ENCODE results near the gene LGR4. TPM values are rescaled to one million over a fixed set of nuclear protein-coding genes. Genes with fewer than 3 reads are reported as not detected.

Gene LGR4
- total RNA-seq, 6 experiments from 2014 or later, result 13.9 to 20.2 (median 17.7) TPM

DNA sequence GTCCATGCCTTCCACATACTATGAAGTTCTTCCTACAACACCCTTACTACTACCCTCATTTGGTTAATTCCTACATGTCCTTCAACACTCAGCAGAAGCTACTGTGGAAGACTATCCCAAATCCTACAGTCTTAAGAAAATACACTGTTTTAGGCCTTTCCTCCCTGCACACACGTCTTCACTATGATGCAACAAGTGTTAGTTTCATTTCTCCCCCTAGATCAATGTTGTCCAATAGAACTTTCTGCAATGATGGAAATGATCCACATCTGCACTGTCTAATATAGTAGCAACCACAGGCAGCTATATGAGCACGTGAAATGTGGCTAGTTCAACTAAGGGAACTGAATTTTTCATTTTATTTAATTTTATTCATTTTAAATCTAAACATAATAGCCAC is 62.8 kb downstream of the LGR4 start:
- Mint-ChIP-seq H3K4me3 (no peak overlapping the region), H3K9me3 (no peaks in the 10 kb centered on the region), H3K36me3 (ENCODE audit: low read depth) (no peaks in the 10 kb centered on the region; the same call in 1 of the 2 replicates), H3K4me1 (ENCODE audit: low read depth) (no peaks in the 10 kb centered on the region), H3K27me3 (ENCODE audit: insufficient read depth) (no peaks in the 10 kb centered on the region), H3K27ac (no peak overlapping the region)
- TF ChIP-seq, protein P1, sequence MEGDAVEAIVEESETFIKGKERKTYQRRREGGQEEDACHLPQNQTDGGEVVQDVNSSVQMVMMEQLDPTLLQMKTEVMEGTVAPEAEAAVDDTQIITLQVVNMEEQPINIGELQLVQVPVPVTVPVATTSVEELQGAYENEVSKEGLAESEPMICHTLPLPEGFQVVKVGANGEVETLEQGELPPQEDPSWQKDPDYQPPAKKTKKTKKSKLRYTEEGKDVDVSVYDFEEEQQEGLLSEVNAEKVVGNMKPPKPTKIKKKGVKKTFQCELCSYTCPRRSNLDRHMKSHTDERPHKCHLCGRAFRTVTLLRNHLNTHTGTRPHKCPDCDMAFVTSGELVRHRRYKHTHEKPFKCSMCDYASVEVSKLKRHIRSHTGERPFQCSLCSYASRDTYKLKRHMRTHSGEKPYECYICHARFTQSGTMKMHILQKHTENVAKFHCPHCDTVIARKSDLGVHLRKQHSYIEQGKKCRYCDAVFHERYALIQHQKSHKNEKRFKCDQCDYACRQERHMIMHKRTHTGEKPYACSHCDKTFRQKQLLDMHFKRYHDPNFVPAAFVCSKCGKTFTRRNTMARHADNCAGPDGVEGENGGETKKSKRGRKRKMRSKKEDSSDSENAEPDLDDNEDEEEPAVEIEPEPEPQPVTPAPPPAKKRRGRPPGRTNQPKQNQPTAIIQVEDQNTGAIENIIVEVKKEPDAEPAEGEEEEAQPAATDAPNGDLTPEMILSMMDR (IDR thresholded peaks at IDR 0.05), result no peak
- no peak for DNase-seq

DNA sequence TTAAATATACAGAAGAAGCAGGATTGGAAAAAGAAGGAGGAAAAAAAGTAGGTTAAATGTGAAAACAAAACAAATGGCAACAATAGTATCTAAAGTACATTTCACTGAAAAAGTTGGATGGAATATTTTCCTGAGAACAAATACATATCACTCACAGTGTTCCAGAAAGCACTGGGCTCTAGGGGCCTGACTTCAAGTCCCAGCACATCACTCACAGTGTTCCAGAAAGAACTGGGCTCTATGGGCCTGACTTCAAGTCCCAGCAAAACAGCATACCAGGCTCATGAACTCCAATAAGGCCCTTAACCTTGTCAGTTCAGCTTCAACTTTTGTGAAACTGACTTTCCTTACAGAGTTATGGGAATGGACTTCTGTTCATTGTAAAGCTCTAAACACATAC is 63.5 kb downstream of the LGR4 start:
- Mint-ChIP-seq H3K36me3 (ENCODE audit: low read depth) (no peaks in the 10 kb centered on the region; the same call in 1 of the 2 replicates), H3K27ac (no peak overlapping the region), H3K9me3 (no peaks in the 10 kb centered on the region), H3K4me1 (ENCODE audit: low read depth) (no peaks in the 10 kb centered on the region), H3K4me3 (no peak overlapping the region), H3K27me3 (ENCODE audit: insufficient read depth) (no peaks in the 10 kb centered on the region)
- no peak for DNase-seq
- TF ChIP-seq, protein P1 (IDR thresholded peaks at IDR 0.05), result no peak

DNA sequence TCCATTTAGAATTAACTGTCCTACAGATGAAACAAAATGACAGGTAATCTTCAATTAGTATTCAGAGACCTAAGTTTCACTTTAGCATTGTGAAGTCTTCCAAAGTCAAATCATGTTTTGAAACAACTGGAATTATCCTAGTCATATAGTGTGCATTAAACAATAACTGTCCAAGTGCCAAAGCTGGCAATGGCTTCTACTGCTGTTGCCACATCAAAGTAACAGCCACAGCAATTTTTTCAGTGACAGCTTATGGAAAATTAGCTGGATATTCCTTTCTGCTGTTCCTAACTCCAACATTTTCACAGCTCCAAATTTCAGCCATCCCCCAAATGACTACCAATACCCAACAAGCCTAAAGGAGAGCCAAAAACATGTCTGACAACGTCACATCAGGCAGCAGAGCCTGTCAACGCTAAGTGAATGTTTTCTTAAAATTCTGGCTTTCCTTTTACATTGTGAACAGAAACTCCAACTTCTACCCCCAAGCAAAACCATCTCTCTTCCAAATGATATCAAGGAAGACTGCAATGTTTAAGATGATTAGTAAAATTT is 64.3 kb downstream of the LGR4 start:
- H3K27me3 Mint-ChIP-seq (ENCODE audit: insufficient read depth), result no peaks in the 10 kb centered on the region
- TF ChIP-seq, protein P1 (IDR thresholded peaks at IDR 0.05), result no peak
- H3K4me3 Mint-ChIP-seq, result no peak overlapping the region
- H3K9me3 Mint-ChIP-seq, result no peaks in the 10 kb centered on the region
- no peaks in the 10 kb centered on the region; the same call in 1 of the 2 replicates for H3K36me3 Mint-ChIP-seq (ENCODE audit: low read depth)
- DNase-seq, result no peak
- no peak overlapping the region for H3K27ac Mint-ChIP-seq
- H3K4me1 Mint-ChIP-seq (ENCODE audit: low read depth), result no peaks in the 10 kb centered on the region

DNA sequence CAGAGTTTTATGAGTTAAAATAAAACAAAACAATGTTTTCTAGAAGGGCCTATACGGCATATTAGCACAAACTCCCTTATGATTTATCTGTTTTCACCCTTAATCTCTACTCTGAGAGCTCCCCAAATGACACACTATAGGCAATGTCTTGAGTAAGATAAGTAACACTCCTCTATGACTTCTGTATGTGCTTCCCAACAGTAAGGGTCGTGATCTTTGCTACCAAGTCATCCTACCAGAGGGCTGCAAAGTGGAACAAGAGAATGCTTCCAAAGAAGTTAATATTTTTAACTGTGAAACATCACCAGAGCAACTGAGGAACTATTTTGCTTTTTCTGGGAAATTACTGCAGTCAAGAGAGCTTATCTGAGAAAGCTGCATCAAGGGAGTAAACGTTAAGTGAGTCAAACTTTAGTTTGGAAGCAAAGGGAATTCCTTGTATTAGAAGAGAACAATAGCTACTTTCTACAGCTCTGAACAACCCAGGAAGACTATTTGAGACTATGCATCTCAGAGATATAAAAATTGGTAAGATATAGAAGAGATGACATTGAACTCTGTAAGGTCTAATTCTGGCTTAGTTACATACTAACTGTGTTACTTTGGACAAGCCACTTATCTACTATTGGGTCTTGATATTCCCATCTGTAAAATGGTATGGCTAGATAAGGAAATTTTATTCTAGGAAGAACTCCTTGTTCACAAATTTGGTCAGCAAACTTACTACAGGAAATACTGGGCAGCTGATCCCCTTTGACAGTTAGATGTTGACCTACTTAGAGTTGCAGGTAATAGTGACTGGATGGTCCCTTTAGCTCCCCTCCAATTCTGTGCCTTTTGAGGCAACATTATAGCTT is 65.9 kb downstream of the LGR4 start:
- H3K27ac Mint-ChIP-seq, result no peak overlapping the region
- TF ChIP-seq, protein P1 (IDR thresholded peaks at IDR 0.05), result no peak
- H3K4me3 Mint-ChIP-seq, result no peak overlapping the region
- H3K4me1 Mint-ChIP-seq (ENCODE audit: low read depth), result peaks cover 6% of the 10 kb centered on the region
- DNase-seq, result no peak
- no peaks in the 10 kb centered on the region for H3K27me3 Mint-ChIP-seq (ENCODE audit: insufficient read depth)
- no peaks in the 10 kb centered on the region; the same call in 1 of the 2 replicates for H3K36me3 Mint-ChIP-seq (ENCODE audit: low read depth)
- no peaks in the 10 kb centered on the region for H3K9me3 Mint-ChIP-seq

DNA sequence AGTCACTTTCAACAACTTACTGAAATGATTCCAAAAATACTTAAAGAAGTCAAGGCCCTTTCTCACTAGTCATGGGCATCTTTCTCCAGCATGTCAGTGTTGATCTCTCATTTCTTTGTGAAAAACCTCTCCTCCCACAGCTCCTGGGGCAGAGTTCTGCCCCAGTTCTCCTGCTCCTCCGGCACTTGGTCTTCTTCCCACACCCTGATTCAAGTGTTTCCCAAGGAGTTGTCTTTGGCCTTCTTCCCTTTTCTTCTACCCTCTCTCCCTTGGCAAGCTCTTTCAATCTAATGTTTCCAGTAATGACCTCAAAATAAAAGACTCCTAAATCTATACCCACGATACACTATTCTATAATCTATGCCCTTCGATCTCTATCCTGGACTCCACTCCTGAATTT is 67.5 kb downstream of the LGR4 start:
- TF ChIP-seq, protein P1 (IDR thresholded peaks at IDR 0.05), result no peak
- H3K36me3 Mint-ChIP-seq (ENCODE audit: low read depth), result no peaks in the 10 kb centered on the region; the same call in 1 of the 2 replicates
- H3K4me1 Mint-ChIP-seq (ENCODE audit: low read depth), result peaks cover 11% of the 10 kb centered on the region
- H3K27ac Mint-ChIP-seq, result no peak overlapping the region
- DNase-seq, result no peak
- no peak overlapping the region for H3K4me3 Mint-ChIP-seq
- no peaks in the 10 kb centered on the region for H3K27me3 Mint-ChIP-seq (ENCODE audit: insufficient read depth)
- no peaks in the 10 kb centered on the region for H3K9me3 Mint-ChIP-seq
